ENCODE measurements around the gene NOVA2. TPM values are rescaled to one million over a fixed set of nuclear protein-coding genes. Genes with fewer than 3 reads are reported as not detected.

NOVA2 gene
- polyA plus RNA-seq, 2 of the 4 experiments (the other 2 are of a cell fraction): 0.06 to 0.30 TPM

DNA sequence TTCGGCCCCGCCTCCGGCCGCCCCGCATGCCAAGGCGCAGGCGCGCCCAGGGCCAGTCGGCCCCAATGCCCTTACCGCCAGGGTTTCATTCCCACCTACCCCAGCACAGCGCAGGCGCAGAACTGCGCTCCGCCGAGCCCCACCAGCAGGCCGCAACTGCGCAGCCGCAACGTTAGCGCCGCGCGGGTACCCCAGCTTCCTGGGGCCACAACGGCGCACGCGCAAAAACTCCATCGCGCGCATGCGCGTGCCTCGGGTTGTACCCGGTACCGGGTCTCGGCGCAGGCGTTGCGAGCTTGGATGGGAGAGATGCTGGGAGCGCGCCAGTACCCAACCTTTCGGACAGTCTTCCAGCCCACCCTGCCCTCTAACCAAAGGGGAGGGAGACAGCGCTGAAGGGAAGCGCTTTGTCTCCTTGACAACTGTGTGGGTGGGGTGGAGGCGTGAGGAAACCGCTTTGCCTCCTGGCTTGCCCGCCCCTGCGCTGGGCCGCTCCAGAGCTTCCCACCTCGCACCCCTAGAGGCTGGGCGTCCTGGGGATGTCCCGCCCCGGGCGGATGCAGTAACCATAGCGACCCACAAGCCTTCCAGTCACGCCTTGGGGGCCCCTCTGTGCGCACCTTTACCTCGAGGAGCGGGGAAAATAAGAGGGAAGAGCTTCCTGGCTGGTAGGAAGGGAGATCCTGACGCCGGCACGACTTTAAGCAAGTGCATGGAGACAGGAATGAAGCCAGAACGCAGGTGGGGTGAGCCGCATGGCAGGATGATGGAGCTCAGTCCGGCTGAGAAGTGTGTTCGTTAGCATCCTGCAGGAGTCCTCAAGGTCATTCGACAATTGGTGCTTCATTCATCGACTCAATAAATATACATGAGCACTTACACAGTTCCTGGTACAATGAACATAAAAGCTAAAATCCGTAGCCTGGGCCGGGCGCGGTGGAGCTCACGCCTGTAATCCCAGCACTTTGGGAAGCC lies 70.7 kb downstream of the NOVA2 start:
- peak; percentile 86 to 95 for ATAC-seq
- H3K4me2 ChIP-seq: peak overlapping the region; percentile 97
- ChIA-PET POLR2A (interaction anchor here (0.6 to 1.8 kb wide), 13 partner anchors 10 to 166 kb away, joined by 3 to 23 read pairs (median 4); partner anchors contain the start of genes CCDC61, FOXA3, IRF2BP1 and NOVA2), CTCF (interaction anchor here (0.6 to 5.2 kb wide), 17 partner anchors 10 to 174 kb away, joined by 3 to 29 read pairs (median 4); partner anchors contain the start of genes CCDC61, FOXA3, IRF2BP1 and NANOS2)
- no peaks in the 10 kb centered on the region for H3K9me3 ChIP-seq
- WGBS (ENCODE audit: missing lambda C conversion rate): 16% methylated on average over 46 of the region's 73 CpGs
- peak; percentile 98 to 100 for DNase-seq (ENCODE audit: low read depth in 1 of 2, low spot score in 1 of 2)
- peak overlapping the region; percentile 89 to 93 for H3K27ac ChIP-seq
- peaks cover 17% of the 10 kb centered on the region for H3K4me1 ChIP-seq
- peak; percentile 87 for FAIRE-seq
- H3K4me3 ChIP-seq: peak overlapping the region; percentile 78
- TF ChIP-seq, protein P1, sequence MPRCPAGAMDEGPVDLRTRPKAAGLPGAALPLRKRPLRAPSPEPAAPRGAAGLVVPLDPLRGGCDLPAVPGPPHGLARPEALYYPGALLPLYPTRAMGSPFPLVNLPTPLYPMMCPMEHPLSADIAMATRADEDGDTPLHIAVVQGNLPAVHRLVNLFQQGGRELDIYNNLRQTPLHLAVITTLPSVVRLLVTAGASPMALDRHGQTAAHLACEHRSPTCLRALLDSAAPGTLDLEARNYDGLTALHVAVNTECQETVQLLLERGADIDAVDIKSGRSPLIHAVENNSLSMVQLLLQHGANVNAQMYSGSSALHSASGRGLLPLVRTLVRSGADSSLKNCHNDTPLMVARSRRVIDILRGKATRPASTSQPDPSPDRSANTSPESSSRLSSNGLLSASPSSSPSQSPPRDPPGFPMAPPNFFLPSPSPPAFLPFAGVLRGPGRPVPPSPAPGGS (IDR thresholded peaks at IDR 0.05): peak; percentile 84; the same call in 2 of the 3 replicates
- TF ChIP-seq CHD2 (IDR thresholded peaks at IDR 0.05; ENCODE audit: low read length, partially characterized antibody): no peak
- TF ChIP-seq PHF8 (IDR thresholded peaks at IDR 0.05; ENCODE audit: borderline replicate concordance, low read depth): peak; percentile 40; the same call in 1 of the 2 replicates
- peak; percentile 79 to 82; a peak in 3 of 5 replicates for TF ChIP-seq JUN (IDR thresholded peaks at IDR 0.05)
- TF ChIP-seq, protein P2, sequence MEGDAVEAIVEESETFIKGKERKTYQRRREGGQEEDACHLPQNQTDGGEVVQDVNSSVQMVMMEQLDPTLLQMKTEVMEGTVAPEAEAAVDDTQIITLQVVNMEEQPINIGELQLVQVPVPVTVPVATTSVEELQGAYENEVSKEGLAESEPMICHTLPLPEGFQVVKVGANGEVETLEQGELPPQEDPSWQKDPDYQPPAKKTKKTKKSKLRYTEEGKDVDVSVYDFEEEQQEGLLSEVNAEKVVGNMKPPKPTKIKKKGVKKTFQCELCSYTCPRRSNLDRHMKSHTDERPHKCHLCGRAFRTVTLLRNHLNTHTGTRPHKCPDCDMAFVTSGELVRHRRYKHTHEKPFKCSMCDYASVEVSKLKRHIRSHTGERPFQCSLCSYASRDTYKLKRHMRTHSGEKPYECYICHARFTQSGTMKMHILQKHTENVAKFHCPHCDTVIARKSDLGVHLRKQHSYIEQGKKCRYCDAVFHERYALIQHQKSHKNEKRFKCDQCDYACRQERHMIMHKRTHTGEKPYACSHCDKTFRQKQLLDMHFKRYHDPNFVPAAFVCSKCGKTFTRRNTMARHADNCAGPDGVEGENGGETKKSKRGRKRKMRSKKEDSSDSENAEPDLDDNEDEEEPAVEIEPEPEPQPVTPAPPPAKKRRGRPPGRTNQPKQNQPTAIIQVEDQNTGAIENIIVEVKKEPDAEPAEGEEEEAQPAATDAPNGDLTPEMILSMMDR (IDR thresholded peaks at IDR 0.05): no peak
- 0 out of 2 replicates have a peak, but pooled peaks have one; percentile 18 for TF ChIP-seq GATA3 (IDR thresholded peaks at IDR 0.05; ENCODE audit: borderline replicate concordance)
- TF ChIP-seq RCOR1 (IDR thresholded peaks at IDR 0.05; ENCODE audit: low read depth, low read length): 0 out of 2 replicates have a peak, but pooled peaks have one; percentile 75
- TF ChIP-seq KDM1A (IDR thresholded peaks at IDR 0.05; ENCODE audit: low read depth): peak; percentile 60; the same call in 1 of the 2 replicates
- no peak for TF ChIP-seq EHMT2 (IDR thresholded peaks at IDR 0.05; ENCODE audit: low read depth)
- peak; percentile 66; the same call in 1 of the 2 replicates for TF ChIP-seq MAZ (IDR thresholded peaks at IDR 0.05; ENCODE audit: borderline replicate concordance, low read depth, low read length)
- TF ChIP-seq, protein P3, sequence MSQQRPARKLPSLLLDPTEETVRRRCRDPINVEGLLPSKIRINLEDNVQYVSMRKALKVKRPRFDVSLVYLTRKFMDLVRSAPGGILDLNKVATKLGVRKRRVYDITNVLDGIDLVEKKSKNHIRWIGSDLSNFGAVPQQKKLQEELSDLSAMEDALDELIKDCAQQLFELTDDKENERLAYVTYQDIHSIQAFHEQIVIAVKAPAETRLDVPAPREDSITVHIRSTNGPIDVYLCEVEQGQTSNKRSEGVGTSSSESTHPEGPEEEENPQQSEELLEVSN (IDR thresholded peaks at IDR 0.05; ENCODE audit: borderline replicate concordance, low read depth): peak; percentile 85
- TF ChIP-seq, protein P4, sequence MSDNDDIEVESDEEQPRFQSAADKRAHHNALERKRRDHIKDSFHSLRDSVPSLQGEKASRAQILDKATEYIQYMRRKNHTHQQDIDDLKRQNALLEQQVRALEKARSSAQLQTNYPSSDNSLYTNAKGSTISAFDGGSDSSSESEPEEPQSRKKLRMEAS (IDR thresholded peaks at IDR 0.05): peak; percentile 84
- TF ChIP-seq CEBPB (IDR thresholded peaks at IDR 0.05): no peak
- peak; percentile 94 for TF ChIP-seq POLR2A (IDR thresholded peaks at IDR 0.05; ENCODE audit: low read length)
- TF ChIP-seq RFX5 (IDR thresholded peaks at IDR 0.05): peak; percentile 44
- TF ChIP-seq TFCP2L1 (CRISPR knock-in tag; IDR thresholded peaks at IDR 0.05): 0 out of 2 replicates have a peak, but pooled peaks have one; percentile 19
- TF ChIP-seq, protein P5, sequence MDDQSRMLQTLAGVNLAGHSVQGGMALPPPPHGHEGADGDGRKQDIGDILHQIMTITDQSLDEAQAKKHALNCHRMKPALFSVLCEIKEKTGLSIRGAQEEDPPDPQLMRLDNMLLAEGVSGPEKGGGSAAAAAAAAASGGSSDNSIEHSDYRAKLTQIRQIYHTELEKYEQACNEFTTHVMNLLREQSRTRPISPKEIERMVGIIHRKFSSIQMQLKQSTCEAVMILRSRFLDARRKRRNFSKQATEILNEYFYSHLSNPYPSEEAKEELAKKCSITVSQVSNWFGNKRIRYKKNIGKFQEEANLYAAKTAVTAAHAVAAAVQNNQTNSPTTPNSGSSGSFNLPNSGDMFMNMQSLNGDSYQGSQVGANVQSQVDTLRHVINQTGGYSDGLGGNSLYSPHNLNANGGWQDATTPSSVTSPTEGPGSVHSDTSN (IDR thresholded peaks at IDR 0.05): peak; percentile 60; the same call in 1 of the 2 replicates

Measured in A549 (cell line).